GM13977 (cell line): ENCODE results near the gene CCND3.

Experiments used
- DNase-seq: peaks from one replicate; pipeline ENCODE4 v3.0.0; 2012; ENCODE audit warnings: low spot score
- in situ Hi-C: fragments of 300-500 bp; cut with MboI; formaldehyde crosslinking; loops from one replicate; pipeline ENCODE4 v1.12.0; 2022; ENCODE audit warnings: low sequenced_read_pairs, low pct_unique_long_range_greater_than_20kb, mixed read lengths, inconsistent platforms; ENCODE audit not compliant: unreplicated experiment
- TF ChIP-seq, protein P1 (sequence below): IDR thresholded peaks from 2 replicates; pipeline ENCODE4 v1.5.1; 2012; ENCODE audit warnings: mild to moderate bottlenecking, control low read depth; ENCODE audit not compliant: insufficient read depth; ENCODE audit errors: extremely low read depth, missing control alignments

Gene CCND3

DNA sequence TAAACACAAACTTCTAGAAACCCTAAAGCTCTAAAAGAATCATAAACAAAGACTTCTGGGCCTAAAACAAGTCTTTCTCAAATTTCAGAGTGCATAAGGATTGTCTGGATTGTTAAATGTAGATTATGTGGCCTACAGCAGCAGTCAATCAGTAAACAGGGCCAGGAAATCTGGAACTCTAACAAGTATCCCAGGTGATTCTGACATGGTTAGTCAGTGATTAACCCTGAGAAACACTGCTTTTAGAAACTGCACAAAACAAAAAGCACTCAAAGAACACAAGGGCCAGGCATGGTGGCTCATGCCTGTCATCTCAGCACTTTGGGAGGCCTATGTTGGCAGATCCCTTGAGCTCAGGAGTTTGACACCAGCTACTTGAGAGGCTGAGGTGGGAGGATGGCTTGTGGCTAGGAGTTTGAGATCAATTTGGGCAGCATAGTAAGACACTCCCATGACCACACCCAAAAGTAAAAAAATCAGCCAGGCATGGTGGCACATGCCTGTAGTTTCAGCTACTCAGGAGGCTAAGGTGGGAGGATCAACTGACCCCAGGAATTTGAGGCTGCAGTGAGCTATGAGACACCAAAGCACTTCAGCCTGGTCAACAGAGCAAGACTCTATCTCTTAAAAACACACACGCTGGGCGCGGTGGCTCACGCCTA lies 26.6 kb downstream of the CCND3 start:
- TF ChIP-seq, protein P1, sequence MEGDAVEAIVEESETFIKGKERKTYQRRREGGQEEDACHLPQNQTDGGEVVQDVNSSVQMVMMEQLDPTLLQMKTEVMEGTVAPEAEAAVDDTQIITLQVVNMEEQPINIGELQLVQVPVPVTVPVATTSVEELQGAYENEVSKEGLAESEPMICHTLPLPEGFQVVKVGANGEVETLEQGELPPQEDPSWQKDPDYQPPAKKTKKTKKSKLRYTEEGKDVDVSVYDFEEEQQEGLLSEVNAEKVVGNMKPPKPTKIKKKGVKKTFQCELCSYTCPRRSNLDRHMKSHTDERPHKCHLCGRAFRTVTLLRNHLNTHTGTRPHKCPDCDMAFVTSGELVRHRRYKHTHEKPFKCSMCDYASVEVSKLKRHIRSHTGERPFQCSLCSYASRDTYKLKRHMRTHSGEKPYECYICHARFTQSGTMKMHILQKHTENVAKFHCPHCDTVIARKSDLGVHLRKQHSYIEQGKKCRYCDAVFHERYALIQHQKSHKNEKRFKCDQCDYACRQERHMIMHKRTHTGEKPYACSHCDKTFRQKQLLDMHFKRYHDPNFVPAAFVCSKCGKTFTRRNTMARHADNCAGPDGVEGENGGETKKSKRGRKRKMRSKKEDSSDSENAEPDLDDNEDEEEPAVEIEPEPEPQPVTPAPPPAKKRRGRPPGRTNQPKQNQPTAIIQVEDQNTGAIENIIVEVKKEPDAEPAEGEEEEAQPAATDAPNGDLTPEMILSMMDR: no peak
- DNase-seq: no peak
- in situ Hi-C loops: no loop called here

DNA sequence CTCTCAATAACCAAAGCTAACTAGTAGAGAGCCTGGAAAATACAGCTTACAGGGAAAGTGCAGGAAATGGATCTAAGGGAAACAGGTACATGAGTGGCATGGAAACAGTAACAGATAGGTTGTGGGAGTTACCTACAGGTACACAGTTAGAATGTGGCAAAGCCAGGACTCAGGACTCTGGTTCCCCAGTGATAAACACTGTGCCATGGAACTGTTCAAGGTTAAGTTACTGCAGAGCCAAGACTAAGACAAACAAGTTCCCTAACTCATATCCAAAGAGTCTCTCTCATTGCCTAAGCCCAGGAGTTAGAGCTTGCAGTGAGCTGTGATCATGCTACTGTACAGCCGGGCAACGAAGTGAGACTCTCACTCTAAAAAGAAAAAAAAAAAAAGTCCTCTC lies 27.3 kb downstream of the CCND3 start:
- in situ Hi-C loops: no loop called here
- TF ChIP-seq, protein P1: no peak

DNA sequence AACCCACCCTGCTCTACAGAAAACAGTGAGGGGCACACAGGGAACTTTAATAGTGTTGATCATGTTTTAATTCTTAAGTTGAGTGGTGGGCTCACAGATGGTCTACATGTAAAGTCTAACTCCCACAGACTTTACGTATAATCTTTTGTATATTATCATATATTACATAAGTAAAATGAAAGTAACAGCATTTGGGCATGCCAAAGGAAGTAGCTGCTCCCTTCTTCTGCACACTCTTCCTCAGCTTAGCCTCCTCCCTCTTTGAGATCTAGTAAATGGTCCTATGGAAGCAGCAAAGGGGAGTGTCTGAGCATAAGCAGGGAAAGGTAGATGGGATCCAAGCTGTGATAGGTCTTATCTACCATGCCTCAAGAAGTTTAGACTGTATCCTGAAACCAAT lies 31.9 kb downstream of the CCND3 start:
- in situ Hi-C loops: no loop called here
- DNase-seq: no peak
- TF ChIP-seq, protein P1: no peak

More for the DNA sequence above, 27.3 kb downstream of the CCND3 start:
- no peak for DNase-seq

DNA sequence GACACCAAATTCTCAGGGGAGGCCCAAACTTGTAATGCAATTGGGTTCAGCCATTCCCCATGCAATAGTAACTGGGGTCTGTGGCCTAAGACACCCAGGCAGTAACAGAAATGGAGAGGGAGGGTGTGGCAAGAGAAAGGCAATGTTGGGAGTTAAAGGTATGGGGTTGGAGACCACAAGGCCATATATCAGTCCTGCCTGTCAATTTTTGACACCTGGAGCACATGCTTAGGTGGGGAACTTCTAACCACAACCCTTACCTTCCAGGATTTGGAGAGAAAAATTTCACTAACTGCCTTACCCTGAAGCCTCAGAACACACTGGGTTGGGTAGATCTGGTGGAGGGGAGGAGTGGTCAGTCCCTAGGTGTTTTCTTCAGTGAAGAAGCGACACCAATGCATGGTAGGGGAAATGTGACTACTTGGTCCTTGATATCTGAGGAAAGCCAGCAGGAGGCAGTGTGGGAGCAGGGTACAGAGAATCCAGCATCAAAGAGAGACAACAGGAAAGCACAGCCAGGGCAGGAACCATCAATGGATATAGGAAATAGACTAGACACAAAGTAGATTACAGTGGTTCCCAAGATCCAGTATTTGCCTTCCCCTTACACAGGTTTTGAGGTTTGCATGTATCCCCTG lies 39.6 kb downstream of the CCND3 start:
- in situ Hi-C loops: no loop called here
- TF ChIP-seq, protein P1: peak; percentile 61
- no peak for DNase-seq

DNA sequence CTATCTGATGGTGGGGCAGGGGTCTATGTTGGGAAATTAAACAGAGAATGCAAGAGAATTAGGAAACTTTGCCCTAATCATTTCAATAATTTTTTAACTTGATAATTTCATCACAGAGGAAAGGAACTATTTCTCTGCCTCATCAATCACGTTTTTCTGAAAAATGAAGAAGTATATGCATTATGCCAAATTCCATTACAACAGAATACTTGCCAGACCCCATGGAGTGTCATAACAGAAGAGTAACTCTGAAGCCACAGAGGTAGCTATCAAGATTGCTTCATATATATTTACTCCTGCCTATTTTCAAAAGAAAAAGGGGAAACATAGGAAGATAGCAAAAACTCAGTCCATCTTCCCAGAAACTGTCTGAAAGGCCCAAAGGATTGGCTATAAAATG lies 40.7 kb downstream of the CCND3 start:
- no peak for DNase-seq
- TF ChIP-seq, protein P1: no peak
- in situ Hi-C loops: no loop called here

DNA sequence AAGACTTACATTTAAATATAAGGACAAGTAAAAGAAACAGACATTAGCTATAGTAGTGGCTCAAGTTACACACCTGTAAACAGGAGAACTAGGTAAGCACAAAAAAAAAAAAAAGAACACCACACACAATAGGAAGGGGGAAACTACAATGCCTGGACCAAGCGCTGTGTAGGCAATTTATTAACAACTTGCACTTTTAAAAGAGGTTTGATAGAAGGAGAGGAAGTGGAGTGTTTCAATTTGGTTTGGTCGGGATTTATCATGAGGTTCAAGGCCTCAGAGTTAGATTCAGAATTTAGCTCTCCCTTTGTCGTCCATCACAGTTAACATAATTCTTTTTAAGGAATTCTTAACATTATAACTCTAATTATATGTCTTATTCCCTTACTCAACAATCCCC lies 45.3 kb downstream of the CCND3 start:
- in situ Hi-C loops: no loop called here
- DNase-seq: no peak

More for the DNA sequence above, 45.3 kb downstream of the CCND3 start:
- TF ChIP-seq, protein P1: no peak
